CD4-positive, alpha-beta T cell treated with Interleukin-17A for 4 hours (primary cell): ENCODE measurements around the gene SLC25A1.

ENCODE experiments used
- DNase-seq: peaks from one replicate; pipeline ENCODE4 v3.0.0-alpha.2; 2020; ENCODE audit warnings: mixed read lengths

SLC25A1 gene

GRCh38 chr22:19178657-19179496, at the start of gene SLC25A1:
Gene SLC25A1, minus strand, starts transcription at chr22:19178736. Its CDS starts 63 bp downstream, at chr22:19178673.
- DNase-seq: peak; percentile 95

DNA sequence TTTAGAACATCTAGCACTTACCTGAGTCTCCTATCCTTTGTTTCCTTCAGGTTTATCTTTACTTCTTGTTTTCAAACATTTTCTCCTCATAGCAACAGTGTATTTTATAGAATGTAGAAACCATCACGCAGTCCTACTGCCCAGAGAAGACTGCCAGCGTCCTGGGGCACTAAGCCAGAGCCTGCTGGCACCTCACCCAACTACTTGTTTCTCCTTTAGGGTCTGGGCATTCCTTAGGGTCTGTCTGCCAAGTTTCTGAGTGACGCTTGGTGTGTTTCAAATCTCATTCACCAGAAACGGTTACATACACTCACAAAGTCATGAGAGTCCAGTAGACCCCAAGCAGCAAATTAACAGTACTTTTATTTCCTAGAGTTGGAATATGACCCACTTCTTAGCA, 49.6 kb upstream of the SLC25A1 start:
- DNase-seq: no peak

- no peak for DNase-seq
These were observed 47.9 kb upstream of the SLC25A1 start for GRCh38 chr22:19226428-19226827.

DNA sequence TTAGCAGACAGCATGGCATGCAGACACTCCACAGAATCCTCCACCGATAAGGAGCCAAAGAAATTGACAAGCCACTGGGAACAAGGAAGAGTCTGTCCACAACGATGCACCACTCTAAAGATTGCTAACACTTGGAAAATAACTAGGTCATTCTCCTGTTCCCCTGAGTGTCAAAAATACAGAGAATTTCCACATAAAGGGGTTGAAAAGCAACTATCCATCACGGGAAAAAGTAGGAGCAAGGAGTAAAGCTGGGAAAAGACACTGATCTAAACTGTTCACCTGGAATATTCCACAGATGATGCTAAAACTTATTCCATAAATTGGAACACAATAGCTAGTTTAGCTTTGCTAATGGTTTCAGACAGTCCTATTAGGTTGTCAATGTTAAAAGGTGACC, 47.0 kb upstream of the SLC25A1 start:
- no peak for DNase-seq

GRCh38 chr22:19224985-19225384, 46.4 kb upstream of the SLC25A1 start:
- DNase-seq: no peak

GRCh38 chr22:19224557-19224956, 46.0 kb upstream of the SLC25A1 start:
- no peak for DNase-seq

DNA sequence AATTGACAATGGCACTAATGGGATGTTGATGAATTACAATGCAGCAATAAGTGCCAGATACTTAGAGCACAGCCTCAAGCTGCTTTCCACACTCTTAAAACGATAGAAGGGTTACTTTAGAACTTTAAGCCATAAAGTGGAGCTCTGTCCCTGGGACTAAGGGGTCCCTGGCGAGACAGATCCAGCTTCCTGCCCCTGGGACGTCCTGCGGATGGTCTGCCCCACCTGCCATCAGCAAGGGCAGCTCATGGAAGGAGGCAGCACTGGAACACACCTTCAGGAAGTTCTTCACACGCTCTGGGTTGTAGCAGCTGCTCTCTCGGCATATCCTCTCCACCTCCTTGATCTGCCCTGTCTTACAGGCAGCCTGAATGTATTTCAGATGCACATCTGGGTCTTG, 45.1 kb upstream of the SLC25A1 start:
- no peak for DNase-seq

DNA sequence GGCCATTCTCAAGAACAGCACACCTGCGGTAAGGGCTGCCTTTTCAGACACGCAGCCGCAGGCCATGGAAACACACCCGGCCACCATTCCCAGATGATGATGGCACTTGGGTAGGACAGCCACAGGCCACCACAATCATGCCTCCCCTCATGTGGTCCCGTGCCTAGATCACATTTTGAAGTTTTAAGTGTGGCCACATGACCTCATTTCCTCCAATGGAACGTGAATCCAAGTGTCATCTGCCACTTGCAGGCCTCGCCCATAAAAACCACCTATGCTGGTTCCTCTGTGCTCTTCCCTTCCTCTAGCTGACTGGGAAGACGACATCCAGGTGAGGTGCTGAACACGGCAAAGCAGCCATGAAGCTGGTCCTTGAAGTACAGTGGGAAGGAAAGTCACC, 44.6 kb upstream of the SLC25A1 start:
- no peak for DNase-seq

- no peak for DNase-seq
These were observed 43.9 kb upstream of the SLC25A1 start for GRCh38 chr22:19222242-19223005.

DNA sequence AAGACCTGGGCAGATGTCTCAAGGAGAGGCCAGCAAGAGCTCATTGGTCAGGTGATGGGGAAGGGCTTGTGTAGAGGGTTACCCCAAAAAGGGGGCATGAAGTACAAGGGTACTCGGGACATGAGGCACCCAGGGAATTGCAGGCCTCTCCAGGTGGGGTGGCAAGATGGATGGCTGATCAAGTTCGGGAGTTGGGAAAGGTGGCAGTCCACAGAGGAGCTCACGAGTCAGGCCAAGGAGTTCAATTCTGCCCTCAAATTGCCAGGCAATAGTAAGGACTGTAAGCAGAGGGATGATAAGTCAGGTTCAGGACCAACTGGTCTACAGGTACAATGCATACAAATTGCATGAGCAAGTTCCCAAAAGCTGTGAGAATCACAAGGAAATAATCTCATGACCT, 42.3 kb upstream of the SLC25A1 start:
- no peak for DNase-seq

DNA sequence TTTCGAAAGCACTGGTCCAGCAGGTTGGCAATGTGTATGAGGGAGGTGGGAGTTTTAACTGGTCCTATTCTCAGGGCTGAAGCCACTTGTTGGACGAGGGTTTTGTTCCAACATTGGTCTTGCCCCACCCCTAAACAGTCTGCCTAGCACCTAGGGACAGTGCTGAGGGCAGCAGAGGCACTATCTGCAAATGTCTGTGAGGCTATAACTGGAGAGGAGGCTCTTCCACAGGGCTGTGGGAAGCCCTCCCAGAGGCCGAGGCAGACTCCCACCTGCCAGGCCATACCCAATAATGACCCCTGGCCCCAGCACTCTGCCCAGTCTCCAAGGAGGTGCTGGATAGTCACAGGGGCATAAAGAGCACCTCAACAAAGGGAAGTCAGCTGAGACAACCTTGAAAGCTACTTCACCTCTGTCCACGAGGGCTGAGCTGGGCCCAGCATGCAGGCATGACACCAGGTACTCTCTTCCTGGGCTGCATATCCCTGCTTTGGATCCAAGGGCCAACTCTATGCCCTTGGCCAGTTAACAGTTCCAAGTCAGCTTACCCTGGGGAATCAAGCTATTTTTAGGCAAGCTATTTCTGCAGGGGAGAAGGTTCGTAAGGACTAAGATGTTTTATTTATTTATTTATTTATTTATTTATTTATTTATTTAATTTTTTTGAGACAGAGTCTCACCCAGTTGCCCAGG, 40.2 kb upstream of the SLC25A1 start:
- no peak for DNase-seq

DNA sequence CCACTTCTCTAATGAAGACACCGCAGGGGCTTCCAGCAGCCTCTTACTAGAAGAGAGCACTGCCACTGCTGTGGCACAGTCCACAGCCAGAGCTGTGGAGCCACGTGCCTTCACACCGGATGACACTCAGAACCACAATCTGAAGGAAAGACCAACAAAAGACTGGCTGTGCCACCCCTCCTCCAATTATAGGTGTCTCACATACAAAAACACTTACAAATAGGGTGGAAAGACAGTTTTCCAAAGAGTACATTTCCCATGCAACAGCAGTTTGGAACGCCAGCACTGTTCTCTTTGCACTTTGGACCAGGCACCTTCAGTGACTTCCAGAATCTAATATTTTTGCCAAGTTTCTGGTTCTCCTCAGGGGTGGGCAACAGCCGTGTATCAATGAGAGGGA, 38.0 kb upstream of the SLC25A1 start:
- no peak for DNase-seq

GRCh38 chr22:19215360-19215759, 36.8 kb upstream of the SLC25A1 start:
- no peak for DNase-seq

GRCh38 chr22:19214078-19214473, 35.5 kb upstream of the SLC25A1 start:
- no peak for DNase-seq

- no peak for DNase-seq
These were observed 35.0 kb upstream of the SLC25A1 start for GRCh38 chr22:19213442-19214077.

- no peak for DNase-seq
These were observed 34.5 kb upstream of the SLC25A1 start for GRCh38 chr22:19213001-19213400.

GRCh38 chr22:19212302-19212870, 33.9 kb upstream of the SLC25A1 start:
- DNase-seq: no peak

- no peak for DNase-seq
These were observed 31.7 kb upstream of the SLC25A1 start for GRCh38 chr22:19210188-19210587.

GRCh38 chr22:19208287-19208847, 29.8 kb upstream of the SLC25A1 start:
- no peak for DNase-seq

GRCh38 chr22:19207884-19208283, 29.3 kb upstream of the SLC25A1 start:
- no peak for DNase-seq

DNA sequence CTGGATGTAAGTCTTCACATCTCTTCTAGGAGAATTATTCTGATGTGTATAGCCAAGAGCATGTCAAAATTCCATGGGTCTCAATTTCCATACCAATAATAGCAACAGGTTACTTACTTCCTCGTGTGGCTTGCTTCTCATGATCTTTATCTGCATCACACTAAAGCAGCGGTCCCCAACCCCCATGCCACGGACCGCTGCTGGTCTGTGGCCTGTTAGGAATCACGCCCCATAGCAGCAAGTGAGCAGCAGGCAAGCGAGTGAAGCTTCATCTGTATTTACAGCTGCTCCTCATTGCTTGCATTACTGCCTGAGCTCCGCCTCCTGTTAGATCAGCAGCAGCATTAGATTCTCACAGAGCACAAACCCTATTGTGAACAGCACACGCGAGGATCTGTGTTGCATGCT, 28.9 kb upstream of the SLC25A1 start:
- DNase-seq: no peak

GRCh38 chr22:19206287-19206686, 27.8 kb upstream of the SLC25A1 start:
- no peak for DNase-seq
